COLO668 (cell line): ENCODE measurements around the gene NFKB1.
"Not testable (repeated sequence)": the region's sequence is repeated elsewhere in the genome, so short reads cannot be mapped to it uniquely, and the experiment has no call there.

ENCODE experiments used
- DNase-seq: peaks from one replicate; lab custom pipeline; 2025; ENCODE audit not compliant: unreplicated experiment; lab: John Stamatoyannopoulos, UW

NFKB1 gene

DNA sequence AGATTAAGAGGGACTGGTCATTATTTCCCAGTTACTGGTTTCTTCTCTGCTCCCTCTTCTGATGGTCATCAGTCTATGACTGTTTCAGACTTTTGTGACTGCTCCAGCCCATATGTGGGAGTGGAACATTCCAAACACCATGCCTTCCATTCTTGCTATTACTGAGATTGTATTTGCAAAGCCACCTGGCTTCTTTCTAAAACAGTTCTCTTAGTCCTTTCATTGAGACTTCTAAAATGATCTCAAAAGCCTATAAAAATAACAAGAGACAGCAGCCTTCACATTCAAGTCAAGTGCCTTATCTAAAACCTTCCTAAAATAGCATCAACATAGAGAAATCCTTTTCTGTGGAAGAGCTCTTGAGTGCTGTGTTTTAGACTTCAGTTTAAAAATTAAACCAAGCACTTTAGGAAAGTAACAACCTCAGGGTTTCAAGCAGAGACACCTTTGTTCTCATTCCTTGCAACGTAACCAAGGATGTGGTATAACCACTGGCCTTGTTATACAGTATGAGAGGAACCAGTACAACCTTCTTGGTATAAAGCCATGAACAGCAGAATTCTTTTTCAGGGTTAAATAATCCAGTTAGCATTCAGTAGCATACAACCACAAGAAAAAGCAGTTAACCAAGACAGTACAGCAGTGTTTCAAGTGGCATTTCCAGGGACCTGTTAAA is 97.1 kb downstream of the NFKB1 start:
- DNase-seq, result no peak

DNA sequence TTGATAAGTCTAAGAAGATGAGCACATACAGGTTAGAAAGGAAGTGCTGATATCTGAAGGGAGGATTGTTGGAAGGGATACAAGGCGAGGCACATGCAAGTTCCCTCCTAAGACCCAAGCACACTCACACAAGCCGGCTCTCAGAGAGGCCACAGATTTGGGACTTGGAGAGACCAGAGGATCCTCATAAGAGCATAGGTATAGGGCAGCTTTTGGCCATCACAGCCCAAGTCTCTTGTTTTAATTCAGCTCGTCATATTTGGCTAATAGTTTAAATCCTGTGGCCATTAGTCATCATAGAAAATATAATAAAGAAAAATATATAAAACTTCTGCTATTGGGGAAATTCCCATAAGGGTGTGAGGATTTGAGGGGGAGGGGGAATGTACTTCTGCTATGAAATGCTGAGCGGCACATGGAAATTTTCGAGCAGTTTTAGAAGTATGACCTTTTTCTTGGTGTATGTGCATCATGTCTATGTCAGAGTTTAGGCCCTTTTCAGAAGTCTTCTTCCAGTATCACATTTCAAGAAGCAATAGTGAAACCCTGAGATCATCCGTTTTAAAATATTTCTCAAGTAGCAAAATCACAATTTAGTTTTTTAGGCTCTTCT is 97.7 kb downstream of the NFKB1 start:
- no peak for DNase-seq

- no peak for DNase-seq
Observed at GRCh38 chr4:102599455-102599854, 98.3 kb downstream of the NFKB1 start.

DNA sequence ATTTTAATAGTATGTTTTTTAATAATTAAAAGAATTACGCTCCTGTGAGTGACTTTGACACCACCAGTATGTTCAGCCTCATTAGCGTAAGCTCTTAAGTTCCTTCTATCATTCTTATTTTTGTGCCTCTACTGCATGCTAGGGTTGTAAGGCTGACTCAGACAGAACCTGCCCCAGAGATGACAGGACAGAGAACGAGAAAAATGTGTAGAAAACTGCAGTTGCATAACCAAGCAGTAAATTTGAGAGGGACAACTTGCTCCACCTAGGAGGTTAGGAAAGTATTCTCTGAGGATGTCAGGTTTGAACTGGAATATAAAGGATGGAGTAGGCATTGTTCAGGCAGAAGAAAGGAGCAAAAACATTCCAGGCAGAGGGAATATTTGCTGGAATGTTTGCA is 98.7 kb downstream of the NFKB1 start:
- DNase-seq, result no peak

DNA sequence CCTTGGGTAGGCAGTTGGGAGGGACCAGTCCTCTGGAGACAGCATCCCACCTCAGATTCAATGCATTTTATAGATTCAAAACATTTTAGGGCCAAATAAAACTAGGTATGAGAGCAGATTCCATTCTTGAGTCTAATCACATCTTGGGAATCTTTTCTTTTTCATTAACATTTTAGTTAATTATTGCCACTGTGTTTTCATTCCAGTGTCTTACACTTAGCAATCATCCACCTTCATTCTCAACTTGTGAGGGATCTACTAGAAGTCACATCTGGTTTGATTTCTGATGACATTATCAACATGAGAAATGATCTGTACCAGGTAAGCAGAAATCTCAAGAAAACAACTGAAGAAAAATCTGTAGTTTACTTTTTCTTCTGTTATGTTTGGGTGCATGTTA is 99.5 kb downstream of the NFKB1 start:
- DNase-seq, result no peak

- no peak for DNase-seq
Observed at GRCh38 chr4:102601586-102602227, 100.5 kb downstream of the NFKB1 start.

DNA sequence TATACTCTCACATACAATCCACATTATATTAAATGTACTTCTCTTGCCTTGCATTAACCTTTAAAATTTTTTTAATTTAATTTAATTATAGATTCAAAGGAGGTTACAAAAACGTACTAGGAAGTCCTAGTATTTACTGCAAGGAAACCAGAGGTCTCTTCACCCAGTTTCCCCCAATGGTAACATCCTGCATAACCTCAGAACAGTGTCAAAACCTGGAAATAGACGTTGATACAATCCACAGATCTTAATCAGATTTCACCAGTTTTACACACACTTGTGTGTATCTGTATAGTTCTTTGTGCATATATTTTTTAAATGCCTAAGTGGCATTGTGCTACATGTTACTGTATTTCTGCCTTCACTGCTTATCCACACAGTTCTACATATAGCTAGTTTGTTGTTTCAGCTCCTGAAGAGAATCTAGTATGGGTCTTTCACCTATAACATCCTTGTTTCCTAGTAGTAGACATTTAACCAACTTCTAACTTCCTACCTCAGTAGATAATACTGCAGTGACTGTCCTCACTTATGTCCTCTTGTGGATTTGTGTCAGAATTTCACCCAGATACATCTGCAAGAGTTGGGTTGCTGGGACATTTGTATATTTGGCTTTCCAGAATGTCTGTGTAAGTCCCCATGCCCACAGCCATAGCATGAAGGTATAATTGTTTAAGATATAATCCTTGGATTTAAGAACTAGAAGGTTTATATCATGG is 103.2 kb downstream of the NFKB1 start:
- DNase-seq, result no peak

GRCh38 chr4:102606261-102606660 is 105.1 kb downstream of the NFKB1 start:
- DNase-seq, result no peak

GRCh38 chr4:102606846-102607450 is 105.8 kb downstream of the NFKB1 start:
- DNase-seq, result no peak

GRCh38 chr4:102608190-102608589 is 107.0 kb downstream of the NFKB1 start:
- no peak for DNase-seq

DNA sequence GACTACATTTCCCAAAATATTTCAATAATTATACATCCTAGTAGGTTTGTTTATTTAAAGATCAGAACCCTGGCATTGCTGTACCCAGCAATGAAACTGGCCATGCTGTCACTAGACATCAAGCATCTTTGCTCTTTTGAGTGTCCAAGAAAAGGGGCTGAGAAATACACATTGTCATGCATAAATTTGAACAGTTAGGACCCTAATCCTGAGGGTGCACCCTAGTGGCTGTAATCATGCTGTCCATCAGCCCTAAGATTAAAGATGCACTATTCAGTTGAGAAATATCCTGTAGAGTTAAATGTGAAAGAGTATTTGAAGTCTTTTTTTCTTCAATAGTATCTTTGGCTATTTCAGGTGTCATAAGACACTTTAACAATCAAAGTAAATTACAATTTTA is 108.8 kb downstream of the NFKB1 start:
- DNase-seq, result no peak

- DNase-seq, result no peak
Observed at GRCh38 chr4:102610476-102610875, 109.3 kb downstream of the NFKB1 start.

DNA sequence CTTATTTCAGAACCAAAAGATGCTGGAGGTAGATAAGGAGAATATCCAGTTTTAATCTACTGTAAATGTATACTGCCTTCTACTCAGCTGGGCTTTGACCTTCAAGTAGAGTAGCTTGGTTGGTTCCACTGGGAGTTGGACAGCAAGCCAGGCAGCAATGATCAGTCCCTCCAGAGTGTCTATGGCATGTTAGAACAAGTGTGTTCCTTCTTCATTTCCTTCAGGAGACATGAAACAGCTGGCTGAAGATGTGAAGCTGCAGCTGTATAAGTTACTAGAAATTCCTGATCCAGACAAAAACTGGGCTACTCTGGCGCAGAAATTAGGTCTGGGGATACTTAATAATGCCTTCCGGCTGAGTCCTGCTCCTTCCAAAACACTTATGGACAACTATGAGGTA is 111.1 kb downstream of the NFKB1 start:
- DNase-seq, result no peak

DNA sequence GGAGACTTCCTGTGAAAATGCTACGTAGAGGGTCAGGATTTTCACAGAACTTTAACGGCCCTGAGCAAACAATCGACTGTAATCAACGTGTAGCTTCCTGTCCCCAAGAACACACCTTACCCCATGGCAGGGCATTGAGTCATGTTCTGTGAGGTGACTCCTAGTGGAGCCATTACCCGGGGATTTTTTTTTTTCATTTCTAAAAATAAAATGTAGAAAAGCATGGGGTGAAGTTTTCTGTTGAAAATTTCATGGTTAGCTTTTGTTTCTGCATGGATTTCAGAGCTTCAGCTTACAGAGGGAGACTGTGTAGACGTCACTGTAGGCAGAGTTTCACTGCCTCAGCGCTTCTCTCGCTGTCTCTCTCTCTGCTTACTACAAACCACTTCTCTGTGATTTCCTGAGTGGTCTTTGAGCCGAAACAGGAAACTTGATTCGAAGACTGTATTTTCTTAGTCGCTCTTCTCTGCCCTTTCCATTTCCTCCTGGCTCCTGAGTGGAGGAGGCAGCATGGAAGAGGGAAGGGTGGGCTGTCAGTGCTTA is 111.7 kb downstream of the NFKB1 start:
- DNase-seq, result no peak

DNA sequence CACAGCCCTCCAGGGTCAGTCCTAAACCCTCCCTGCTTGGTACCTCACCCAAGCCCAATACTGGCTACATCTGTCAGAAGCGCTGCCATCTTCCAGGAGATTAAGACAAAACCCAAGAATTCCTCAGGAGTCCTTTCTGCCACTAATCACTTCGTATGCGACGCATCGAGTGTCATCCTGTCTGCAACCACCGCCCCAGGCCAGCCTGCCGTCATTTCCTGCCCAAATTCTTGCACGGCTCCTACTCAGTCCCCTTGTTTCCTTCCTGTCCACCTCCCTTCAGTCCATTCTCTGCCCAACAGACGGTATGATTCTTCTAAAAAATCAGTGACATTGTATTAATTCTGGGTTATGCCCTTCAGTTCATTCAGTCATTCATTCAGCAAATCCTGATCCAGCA is 113.6 kb downstream of the NFKB1 start:
- no peak for DNase-seq

- peak; percentile 86 for DNase-seq
Observed at GRCh38 chr4:102616636-102617035, 115.5 kb downstream of the NFKB1 start.

DNA sequence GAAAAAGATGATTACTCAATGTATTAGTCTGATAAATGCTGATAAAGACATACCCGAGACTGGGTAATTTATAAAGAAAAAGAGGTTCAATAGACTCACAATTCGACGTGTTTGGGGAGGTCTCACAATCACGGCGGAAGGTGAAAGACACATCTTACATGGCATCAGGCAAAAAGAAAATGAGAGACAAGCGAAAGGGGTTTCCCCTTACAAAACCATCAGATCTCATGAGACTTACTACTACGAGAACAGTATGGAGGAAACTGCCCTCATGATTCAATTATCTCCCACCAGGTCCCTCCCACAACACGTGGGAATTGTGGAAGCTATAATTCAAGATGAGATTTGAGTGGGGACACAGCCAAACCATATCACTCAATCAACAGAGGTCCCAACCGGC is 117.9 kb downstream of the NFKB1 start:
- not testable (repeated sequence) for DNase-seq

DNA sequence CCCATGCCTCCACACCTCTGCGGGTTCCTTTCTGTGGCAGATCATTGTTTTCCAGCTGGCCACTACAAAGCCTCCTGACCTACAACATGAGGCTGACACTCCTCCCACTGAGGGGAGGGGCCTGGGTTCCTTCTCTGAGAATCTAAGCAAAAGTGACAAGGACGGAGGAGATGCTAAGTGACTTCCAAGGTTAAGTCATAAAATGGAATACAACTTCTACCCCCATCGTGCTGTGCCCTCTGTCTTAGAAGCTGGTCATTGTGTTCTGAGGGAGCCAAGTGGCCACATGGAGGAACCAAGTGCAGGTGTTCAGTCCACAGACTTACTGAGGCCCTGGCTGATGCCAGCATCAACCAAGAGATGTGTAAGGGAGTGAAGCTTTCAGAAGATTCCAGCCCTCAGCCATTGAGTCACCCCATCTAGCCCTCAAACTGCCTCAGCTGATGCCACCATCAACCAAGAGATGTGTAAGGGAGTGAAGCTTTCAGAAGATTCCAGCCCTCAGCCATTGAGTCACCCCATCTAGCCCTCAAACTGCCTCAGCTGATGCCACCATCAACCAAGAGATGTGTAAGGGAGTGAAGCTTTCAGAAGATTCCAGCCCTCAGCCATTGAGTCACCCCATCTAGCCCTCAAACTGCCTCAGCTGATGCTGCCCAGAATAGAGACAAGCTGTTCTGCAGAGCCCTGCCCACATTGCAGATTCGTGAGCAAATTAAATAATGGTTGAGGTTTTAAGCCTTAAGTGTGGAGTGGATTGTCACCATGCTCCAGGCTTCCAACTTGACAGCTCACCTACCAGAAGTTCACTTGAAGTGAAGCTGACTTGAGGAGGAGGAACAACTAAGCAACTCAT is 118.8 kb downstream of the NFKB1 start:
- DNase-seq, result not testable (repeated sequence)

- DNase-seq, result peak; percentile 58
Observed at GRCh38 chr4:102620697-102621497, 119.7 kb downstream of the NFKB1 start.
